NB4 (cell line): ENCODE measurements around the gene OR4X2.

Experiments used
- DNase-seq: peaks from one replicate; pipeline ENCODE4 v3.0.0; 2010; ENCODE audit warnings: low read depth
- H3K4me3 ChIP-seq: one replicate; pipeline ENCODE4 v1.5.1; 2011; ENCODE audit warnings: mild to moderate bottlenecking, low read depth, low read length, moderate library complexity
- CTCF ChIP-seq: IDR thresholded peaks from one replicate; pipeline ENCODE4 v1.5.1; 2012; ENCODE audit warnings: low read depth, low read length
- MYC ChIP-seq: IDR thresholded peaks from 2 replicates; pipeline ENCODE4 v1.6.1; 2011; ENCODE audit warnings: low read depth, low read length
- POLR2A ChIP-seq: IDR thresholded peaks from 2 replicates; pipeline ENCODE4 v1.6.1; 2011; ENCODE audit warnings: mild to moderate bottlenecking; ENCODE audit not compliant: insufficient read length; ENCODE audit errors: extremely low read depth
- TF ChIP-seq, protein P1 (sequence below): IDR thresholded peaks from 2 replicates; pipeline ENCODE4 v1.6.1; 2011; ENCODE audit warnings: low read depth, low read length

OR4X2 gene

GRCh38 chr11:48237727-48238126 is 7.2 kb upstream of the OR4X2 start:
- no peak for DNase-seq
- H3K4me3 ChIP-seq = no peak overlapping the region
- TF ChIP-seq POLR2A = no peak
- TF ChIP-seq CTCF = no peak
- TF ChIP-seq, protein P1, sequence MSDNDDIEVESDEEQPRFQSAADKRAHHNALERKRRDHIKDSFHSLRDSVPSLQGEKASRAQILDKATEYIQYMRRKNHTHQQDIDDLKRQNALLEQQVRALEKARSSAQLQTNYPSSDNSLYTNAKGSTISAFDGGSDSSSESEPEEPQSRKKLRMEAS = no peak
- TF ChIP-seq MYC = no peak

GRCh38 chr11:48242501-48242900 is 2.4 kb upstream of the OR4X2 start:
- TF ChIP-seq POLR2A (no peak), CTCF (no peak), MYC (no peak)
- TF ChIP-seq, protein P1 = no peak
- H3K4me3 ChIP-seq = no peak overlapping the region
- no peak for DNase-seq

- DNase-seq = no peak
- TF ChIP-seq POLR2A (no peak), CTCF (no peak), MYC (no peak)
- TF ChIP-seq, protein P1 = no peak
Observed at GRCh38 chr11:48248902-48249301, 4.0 kb downstream of the OR4X2 start.

DNA sequence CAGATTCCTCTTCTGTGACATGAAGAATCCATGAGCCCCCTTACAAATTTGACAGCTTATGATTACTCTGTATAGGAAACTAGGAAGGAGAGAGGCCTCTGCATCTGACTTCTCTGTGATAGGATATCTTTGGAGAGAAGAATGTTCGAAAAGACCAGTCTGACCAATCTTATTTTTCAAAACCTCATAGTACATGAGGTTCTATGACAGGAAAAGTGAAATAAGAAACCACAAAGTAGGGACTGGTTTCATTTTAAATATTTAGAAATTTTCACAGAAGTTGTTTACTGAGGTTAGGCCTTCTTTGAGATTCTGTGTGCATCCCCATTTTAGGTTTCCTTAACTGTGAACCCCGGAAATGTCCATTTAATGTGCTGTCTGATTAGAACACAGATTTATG is 16.7 kb downstream of the OR4X2 start:
- no peak for DNase-seq
- TF ChIP-seq MYC (no peak), CTCF (no peak), POLR2A (no peak)
- TF ChIP-seq, protein P1 = no peak

More at GRCh38 chr11:48248902-48249301, 4.0 kb downstream of the OR4X2 start:
- no peak overlapping the region for H3K4me3 ChIP-seq

DNA sequence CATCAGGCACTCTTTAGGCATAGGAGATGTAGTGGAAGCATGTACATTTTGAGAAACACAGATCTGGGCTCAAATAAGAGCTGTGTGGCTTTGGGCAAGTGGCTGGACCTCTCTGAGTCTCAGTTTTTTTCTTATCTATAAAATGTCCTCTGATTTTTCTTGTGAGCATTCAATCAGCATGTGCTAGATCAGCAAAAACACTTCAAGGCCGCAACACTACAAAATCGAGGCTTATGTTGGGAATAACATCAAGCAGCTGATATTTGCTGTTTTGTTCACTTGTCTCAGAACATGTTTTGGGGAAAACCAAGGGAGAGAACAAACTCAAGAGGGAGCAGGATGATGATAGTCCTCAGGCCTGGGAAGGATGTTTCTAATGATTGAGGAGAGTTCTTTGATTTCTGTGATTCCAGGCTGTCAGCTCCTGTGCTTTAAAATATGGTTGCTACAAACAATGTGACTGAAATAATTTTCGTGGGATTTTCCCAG is 18.6 kb downstream of the OR4X2 start, which contains the start of gene OR4X1:
OR4X1 (plus strand) TSS at position 439 of the 489 bp plus-strand sequence; CDS start at position 439, 0 bp downstream.
- no peak for TF ChIP-seq CTCF
- TF ChIP-seq POLR2A = no peak
- TF ChIP-seq, protein P1 = no peak
- no peak for TF ChIP-seq MYC
- no peak for DNase-seq
- H3K4me3 ChIP-seq = no peak within 1 kb of the TSS

More for the DNA sequence above, 16.7 kb downstream of the OR4X2 start:
- no peak overlapping the region for H3K4me3 ChIP-seq
